Cortex of kidney (tissue), 1 donor: Measurements from ENCODE around the gene TNRC6C.
"Not testable (repeated sequence)": the region's sequence is repeated elsewhere in the genome, so short reads cannot be mapped to it uniquely, and the experiment has no call there.

Source experiments
- DNase-seq: peaks from one replicate; lab custom pipeline; 2025; lab: John Stamatoyannopoulos, UW

TNRC6C gene

DNA sequence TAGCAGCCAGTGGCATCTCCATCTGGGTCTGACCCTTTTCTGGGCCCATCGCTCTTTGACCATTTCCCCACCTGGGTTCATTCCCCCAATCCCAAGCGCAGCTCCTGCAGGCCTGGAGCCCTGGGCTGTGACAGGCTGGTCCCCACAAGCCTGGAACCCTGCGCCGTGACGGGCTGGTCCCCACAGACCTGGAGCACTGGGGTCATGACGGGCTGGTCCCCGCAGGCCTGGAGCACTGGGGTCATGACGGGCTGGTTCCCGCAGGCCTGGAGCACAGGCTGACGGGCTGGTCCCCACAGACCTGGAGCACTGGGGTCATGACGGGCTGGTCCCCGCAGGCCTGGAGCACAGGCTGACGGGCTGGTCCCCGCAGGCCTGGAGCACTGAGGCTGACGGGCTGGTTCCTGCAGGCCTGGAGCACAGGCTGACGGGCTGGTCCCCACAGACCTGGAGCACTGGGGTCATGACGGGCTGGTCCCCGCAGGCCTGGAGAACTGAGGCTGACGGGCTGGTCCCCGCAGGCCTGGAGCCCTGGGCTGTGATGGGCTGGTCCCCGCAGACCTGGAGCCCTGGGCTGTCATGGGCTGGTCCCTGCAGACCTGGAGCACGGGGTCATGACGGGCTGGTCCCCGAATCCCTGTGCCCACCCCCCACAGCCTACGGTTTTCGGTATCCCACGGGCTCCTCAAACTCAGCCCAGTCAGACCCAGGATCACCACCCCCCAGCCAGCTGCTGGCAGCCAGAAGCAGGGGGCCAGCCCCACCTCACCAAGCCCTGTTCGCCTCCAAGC lies 153.4 kb downstream of the TNRC6C start:
- no peak for DNase-seq

DNA sequence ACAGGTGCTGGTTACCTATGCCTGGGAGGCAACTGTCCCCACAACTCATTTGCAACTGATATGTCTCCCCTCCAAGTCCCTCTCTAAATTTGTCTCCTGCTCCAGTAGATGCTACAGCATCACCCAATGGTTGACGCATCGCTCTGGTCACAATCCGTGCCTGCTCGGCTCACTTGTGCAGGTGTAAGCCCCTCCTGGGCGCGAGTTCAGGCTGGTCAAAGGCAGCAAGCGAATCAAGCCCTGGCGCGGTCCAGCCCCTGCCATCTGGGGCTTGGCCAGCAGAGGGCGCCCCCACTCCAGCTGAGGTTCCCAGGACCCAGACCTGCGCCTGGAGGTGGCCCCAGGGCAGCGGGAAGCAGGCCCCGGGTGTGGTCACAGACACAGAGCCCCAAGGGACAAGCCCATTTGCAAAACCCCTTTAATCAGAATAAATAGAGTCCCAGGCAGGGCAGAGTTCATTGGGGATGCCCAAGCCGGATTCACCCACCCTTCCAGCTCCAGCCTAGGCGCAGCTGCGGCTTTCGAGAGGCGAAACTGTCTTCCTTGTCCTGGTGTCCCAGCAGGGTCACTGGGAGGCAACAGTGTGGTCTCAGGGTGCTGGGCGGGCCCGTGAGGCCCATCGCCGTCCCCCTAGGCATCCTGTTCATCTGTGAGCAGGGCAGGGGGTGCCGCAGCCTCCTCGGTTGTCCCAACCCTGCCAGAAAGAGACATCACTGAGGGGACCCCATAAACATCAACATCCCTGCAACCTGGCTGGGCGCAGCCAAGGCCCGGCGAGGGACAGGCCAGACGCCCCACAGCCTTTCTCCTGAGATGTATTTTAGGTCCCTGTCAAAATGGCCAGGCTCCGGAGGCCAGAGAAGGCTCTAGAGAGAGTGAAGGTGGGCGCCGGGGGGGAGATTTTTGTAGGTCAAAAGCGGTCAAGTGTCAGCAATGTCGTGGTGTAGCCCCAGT lies 154.3 kb downstream of the TNRC6C start:
- no peak for DNase-seq

GRCh38 chr17:78113804-78114785 lies 155.6 kb downstream of the TNRC6C start:
- DNase-seq, result no peak

DNA sequence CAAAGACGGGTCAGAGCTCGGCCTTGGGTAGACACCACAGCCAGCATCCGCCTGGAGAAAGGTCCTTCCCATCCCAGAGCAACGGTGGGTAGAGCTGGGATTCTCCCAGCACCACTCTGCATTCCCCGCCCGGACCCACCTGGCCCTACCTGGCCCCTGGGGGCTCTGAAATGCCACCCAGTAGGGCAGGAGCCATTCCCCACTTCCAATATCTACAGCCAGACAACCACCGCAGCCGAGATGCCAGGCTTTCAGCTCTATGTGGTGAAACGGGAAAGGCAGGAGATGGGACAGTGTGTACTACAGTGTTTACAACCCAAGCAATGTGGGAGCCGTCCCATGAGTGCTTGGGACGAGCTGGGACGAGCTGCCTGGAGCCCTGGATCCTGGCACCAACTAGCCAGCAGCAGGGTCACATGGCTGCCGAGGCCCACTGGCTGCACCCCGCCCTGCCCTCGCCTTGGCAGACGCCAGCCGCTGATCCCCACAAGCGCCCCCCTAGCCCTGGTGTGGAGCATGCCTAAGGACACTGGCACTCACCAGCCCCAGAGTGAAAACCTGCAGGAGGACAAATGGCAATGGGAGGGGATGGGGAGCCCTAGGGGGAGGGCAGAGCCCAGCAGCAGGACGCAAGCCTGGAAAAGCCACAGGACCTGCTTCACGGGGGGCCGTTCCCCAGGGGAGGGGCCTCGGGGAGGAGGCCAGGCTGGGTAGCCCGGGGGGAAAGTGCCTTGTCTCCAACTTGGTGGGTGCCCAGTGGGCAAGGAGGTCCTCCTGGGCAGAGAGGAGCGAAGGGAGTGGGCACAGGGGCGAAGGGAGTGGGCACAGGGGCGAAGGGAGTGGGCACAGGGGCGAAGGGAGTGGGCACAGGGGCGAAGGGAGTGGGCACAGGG lies 156.6 kb downstream of the TNRC6C start:
- no peak for DNase-seq

GRCh38 chr17:78115803-78116202 lies 157.3 kb downstream of the TNRC6C start:
- DNase-seq, result not testable (repeated sequence)

DNA sequence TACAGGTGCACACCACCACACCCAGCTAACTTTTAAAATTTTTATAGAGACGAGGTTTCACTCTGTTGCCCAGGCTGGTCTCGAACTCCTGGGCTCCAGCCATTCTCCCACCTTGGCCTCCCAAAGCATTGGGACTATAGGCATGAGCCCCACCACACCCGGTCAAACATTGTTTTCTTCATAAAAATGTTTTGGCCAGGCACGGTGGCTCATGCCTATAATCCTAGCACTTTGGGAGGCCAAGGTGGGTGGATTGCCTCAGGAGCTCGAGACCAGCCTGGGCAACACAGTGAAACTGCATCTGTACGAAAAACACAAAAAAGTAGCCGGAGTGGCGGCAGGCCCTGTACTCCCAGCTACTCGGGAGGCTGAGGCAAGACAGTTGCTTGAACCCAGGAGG lies 157.9 kb downstream of the TNRC6C start:
- DNase-seq, result no peak

DNA sequence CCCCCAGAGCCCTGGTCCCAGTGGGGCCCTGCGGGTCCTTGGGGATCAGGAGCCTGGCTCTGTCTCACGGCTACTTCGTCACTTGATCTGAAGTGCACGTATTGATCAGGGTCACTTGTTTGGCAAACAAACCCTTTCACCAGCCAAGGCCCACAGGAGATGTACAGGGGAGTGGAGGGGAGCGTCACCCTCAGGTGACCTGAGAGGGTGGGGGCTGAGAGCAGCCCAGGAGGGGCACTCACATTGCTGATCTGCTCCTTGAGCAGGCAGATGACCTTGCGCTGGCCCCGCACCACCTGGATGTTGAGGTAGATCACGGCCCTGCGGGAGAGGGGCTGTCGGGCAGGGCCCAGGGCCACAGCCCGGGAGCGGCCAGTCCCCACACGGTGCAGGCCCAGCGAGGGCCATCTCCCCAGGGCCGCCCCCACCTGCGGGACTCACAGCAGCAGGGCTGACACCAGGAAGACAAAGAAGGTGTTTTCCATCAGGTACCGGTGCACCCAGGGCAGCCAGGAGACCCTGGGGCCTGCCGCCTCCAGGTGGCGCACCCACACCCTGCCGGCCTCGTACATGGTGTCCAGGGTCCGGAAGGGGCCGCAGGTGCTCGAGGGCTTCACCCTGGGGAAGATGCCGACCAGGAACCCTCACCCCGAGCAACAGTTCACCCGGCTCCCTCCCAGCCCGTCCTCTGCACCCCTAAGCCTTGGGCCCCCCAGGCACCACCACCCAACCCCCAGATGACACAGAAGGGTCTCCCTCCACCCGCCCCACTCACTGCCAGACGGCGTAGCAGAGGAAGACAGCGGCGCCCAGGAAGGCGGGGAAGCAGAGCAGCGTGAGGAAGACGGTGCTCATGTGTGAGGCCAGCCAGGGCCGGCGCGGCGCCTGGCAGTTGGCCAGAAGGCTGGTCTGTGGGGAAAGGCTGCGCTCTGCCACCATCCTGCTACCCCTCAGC lies 158.8 kb downstream of the TNRC6C start:
- DNase-seq, result no peak

DNA sequence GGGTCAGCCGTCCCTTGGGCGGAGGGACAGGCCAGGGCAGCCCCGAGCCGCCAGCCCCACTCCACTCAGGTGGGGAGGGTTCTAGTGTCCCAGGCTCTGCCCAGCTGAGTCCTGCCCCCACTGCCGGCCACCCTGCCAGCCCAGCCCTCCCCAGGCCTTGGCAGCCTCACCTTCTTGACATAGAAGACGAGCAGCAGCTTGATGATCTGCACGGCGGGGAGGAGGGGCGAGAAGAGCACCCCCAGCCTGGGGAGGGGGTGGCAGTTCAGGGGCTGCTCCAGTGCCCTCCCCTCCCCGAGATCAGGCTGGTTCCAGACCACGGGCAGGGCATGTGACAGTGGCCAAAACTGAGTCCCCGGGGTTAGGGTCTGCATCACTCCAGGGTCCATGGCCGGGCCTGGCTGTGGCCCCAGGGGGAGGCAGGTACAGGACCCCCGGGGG lies 160.3 kb downstream of the TNRC6C start:
- no peak for DNase-seq

- DNase-seq, result no peak
These were observed 162.0 kb downstream of the TNRC6C start for GRCh38 chr17:78120537-78120936.

DNA sequence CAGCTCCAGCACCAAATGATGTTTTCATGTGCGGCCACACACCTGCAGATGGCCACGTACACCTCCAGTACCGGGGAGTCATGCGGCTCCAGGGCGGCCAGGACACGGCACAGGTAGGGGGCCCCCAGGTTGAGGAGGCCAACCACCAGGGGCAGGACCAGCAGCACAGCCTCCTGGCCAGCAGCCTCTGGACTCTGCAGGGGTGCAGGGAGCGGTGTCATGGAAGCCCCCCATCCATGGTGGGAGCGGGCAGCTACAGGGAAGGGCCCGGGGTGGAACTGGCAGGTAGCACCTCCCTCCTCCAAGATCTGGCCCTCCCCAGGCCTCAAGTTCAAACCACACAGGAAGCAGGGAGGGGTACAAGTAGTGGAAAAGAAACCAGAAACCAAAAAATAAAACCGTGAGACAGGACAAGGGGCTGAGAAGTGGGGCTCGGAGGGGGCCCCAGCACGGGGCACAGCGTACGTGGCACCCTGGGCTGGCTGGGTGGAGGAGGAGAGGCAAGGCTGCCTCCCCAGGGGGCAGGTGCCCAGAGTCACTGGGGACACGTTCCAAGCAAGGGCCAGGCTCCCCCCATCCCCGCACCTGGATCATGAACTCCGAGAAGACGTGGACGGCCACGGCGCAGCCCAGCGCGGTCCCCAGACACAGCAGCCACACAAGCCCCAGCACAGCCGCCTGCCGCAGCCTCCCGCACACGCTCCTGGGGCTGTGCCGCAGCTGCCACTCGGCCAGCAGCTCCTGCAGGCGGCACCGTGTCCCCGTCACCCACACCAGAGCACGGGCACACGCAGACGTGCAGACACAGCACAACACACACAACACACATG lies 162.7 kb downstream of the TNRC6C start:
- DNase-seq, result no peak

DNA sequence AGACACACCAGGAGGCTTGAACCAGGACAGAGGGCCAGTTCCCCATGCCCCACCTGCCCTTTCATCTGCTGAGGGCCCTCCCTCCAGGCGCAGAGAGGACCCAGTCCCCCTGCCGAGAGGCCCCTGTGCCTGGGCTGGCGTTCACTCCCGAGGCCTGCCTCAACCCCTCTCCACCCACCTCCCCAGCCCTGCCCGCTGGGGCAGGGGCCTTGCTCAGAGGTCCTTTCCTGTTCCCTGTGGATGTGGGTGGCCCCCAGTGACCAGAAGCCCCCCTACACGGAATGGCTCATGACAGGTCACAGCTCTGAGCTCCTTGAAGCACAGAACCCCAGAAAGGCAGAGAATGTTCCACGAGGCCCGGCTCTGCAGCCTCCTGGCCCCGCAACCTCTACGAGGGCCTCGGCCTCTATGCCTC lies 163.3 kb downstream of the TNRC6C start:
- DNase-seq, result no peak

- no peak for DNase-seq
These were observed 163.9 kb downstream of the TNRC6C start for GRCh38 chr17:78122216-78122930.

DNA sequence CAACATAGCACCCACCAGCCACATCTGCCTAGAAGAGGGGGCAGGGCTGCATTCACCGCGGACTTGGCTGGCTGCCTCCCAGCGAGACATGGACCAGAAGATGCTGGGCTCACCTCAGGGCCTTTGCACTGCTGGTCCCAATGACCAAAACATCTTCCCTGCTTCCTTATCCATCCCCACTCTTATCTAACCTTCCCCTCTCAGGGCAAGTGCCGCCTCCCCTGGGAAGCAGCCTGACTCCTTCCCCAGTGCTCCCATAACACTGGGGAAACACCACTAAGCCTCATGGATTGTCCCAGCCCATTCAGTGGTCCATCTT lies 164.4 kb downstream of the TNRC6C start:
- DNase-seq, result no peak

DNA sequence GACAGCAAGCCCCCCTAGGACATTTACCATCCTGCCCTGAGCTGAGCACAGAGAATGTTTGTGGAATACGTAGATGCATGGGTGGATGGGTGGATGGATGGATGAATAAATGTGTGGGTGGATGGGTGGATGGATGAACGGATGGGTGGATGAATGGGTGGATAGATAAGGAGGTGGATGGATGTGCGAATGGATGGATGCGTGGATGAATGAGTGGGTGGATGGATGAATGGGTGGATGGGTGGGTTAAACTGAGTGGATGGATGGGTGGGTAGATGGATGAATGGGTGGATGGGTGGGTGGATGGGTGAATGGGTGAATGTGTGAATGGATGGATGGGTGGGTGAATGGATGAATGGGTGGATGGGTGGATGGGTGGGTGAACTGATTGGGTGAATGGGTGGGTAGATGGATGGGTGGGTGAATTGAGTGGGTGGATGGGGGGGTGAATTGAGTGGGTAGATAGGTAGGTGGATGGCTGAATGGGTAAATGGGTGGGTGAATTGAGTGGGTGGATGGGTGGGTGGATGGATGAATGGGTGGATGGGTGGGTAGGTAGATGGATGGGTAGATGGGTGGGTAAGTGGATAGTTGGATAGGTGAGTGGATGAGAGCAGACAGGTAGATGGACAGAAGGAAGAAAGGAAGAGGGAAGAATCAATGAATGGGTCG lies 164.9 kb downstream of the TNRC6C start:
- DNase-seq, result no peak

GRCh38 chr17:78124081-78124835 lies 165.8 kb downstream of the TNRC6C start:
- DNase-seq, result no peak

DNA sequence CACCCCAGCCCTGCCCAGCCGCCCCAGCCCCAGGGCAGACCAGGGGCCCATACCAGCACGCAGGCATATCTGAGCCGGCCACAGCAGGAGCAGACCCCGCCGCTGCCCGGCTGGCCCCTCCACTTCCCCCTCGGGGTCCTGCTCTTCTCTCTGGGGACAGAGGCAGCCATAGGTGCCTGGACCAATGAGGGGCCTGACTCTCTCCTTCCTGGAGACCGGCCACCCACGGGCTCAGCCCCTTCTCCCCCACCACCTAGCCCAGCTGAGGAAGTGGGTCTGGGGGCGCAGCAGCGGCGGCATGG lies 166.3 kb downstream of the TNRC6C start:
- DNase-seq, result no peak
